GM19463 (cell line): ENCODE measurements around the gene S1PR1.

Experiments used
- ATAC-seq: cut with Tn5 transposase; IDR thresholded peaks from one replicate; pipeline ENCODE4 v1.9.1; 2021; ENCODE audit warnings: mild to moderate bottlenecking, moderate library complexity; ENCODE audit not compliant: unreplicated experiment

S1PR1 gene

DNA sequence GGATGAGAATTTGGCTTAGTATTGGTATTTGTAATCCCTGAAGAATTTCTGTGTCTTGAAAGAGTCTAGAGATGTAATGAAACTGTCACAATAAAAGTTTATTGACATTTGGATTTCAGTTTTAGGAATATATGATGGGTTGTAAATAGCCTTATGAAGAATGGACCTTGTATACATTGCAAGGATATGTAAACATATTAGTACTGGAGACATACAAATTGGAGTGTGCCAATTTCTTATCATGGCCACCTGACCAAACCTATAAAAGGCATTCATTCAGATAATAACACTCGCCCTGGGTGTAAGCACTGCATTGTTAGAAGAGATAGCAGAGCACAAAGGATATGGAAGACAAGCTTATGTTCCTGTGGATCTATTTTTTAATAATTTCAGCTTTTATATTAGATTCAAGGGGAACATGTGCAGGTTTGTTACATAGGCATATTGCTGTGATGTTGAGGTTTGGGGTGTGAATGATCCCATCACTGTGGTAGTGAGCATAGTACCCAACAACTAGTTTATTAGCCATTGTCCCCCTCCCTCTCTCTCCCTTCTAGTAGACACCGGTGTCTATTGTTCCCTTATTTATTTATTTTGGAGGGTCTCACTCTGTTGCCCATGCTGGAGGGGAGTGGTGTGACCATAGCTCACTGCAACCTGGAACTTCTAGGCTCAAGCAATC, 8.6 kb downstream of the S1PR1 start:
- ATAC-seq: no peak

DNA sequence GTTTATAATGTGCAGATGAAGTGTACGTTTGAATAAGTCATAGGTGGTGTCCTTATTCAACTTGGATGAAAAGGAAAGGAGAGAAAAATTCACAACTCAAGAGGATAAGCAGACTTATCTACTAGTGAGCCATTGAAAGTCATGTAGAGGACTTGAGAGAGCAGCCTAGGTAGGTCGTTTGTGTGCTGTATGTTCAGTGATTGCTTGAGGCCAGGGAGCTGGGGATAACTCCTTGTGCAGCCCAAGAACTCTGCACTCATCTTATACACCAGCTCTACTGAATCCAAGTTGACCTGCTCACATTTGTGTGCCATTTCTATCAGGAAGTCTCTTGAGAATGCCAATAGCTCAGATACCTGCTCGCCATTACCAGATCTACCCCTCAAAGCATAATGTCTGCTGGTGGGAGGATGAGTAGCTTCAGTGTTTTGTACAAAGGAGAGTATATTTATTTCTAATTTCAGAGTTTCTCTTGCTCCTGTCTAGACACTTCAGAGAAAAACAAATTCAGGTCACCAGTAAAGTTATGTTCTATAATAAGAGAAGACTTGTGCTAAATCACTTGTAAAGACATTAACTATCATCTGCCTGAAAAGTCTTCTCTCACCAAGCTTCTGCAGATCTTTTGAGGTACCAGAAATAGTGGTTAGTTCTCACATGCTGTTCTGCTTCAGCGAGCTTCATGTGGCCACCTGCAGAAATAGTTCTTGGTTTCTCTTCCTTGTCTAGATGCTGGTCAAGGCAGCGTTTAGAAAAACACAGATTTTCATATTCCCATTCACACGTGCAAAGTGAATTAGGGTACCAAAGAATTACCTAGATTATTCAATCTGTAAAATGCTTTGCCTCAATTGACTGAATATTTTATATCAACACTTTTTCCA, 10.8 kb downstream of the S1PR1 start:
- ATAC-seq: peak; percentile 94

DNA sequence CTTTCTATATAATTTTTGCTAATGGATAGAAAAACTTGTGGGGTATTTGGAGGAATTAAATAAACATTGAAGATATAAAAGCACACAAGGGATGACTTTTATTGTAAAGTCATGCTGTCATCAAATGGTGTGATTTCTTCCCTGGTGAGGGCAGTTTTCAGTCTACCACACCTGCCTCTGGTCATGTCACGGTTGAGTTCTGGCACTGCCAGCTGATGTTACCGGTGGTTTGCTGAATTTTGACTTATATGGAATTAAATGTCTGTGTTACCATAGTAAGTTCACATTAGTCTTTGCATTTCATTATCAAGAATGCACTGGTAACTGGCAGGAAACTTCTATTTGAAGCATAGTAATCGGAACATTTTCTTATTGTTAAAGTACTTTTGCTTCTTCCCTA, 13.4 kb downstream of the S1PR1 start:
- ATAC-seq: no peak

DNA sequence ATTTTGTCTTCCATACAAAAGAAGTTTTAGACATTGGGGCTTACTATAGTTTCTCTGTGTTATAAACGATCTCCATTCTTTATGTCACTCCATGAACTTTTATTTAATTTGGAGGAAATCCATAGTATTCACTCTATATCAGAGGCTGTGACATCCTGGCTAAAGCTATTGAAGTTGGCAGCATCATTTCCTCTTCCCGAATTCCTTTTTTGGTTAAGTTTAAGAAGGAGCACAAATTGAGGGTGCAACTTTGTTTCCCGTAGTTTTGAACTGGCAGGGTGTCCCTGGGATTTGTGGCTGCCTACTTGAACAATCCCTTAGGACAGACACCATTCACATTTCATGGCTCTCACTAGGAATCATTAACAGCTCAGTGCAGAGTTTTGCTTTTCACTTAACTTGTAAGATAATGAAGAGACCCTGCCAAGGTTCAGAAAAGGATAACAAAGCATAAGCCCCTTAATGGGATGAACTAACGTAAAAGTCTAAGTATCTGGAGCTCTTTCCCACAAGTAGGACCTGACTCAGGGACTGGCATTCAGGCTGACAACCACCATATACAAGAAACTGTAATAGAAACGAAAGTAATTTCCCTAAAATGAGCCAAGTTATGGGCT, 13.9 kb downstream of the S1PR1 start:
- ATAC-seq: no peak

DNA sequence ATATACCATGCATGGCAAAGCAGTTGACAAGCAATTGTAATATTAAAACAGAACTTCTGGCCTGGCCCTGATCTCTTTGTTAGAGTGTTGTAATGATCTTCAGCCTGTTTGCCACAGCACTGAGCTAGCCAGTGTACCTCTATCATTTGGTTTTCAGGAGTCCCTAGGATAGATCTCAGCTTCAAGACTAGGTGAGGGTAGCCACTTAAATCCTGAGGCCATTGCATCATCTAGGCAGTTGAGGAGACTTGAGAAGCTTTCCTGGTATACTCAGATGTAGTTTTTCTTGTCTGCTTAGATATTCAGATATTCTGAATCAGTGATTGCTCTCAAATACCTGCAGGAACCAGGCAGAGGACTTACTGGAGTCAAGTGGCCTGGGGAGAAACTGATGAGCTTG, 14.7 kb downstream of the S1PR1 start:
- ATAC-seq: no peak

DNA sequence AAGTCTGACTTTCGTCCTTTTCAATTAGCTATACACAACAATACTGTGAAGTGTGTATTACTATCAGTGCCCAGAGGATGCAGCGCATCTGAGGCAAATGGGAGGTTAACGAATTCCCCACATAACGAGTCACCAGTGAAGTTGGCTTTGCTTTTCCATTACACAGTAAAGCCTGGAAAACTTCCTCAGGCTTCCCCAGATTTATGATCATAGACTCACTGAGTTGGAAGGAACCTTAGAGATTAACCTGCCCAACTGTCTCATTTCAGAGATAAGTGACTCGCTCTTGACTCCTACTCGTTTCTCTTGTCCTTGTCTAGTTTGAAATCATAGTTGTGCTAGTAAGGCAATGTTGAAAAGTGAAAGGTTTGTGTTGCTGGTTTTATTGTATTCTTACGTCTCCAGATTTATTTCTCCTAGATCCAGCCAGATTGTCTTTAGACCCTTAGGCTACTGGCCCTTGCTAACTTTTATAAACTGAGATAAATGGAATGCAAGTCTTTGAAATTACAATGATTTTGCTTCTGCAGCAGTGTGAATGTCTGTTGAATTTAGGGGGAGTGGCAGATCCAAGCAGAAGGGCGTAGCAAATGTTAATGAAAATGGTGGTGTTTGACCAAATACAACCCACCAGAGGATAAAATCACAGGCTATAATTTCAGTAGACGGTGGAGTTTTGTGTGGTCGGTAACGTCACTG, 17.3 kb downstream of the S1PR1 start:
- ATAC-seq: no peak

DNA sequence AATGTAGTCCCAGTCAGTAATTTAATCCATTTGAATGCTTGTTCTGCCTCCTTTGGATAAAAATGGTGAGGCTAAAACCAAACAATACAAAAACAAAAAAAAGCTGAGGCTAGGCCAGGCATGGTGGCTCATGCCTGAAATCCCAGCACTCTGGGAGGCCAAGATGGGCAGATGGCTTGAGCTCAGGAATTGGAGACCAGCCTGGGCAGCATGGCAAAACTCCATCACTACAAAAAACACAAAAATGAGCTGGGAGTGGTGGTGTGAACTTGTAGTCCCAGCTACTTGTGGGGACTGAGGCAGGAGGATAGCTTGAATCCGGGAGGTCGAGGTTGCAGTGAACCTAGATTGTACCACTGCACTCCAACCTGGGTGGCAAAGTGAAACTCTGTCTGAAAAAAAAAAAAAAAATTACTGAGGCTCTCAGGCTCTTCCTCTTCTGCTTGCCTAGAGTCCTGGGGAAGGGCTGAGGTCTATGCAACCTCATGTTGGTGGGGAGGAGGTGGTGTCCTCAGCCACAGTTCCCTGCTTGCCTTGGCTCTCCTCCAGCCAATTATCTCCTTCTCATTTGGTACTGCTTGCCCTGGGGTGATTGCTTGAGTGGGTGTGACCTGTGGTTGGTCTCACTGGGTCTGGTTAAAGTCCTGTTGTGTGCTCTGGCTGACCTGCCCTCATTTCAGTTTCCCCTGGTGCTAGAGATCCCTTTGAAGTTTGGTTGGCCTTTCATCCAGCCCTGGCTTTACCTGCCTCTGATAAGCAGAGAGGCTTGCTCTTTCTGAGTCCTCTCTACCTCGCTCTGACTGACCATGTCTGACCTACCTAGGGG, 20.9 kb downstream of the S1PR1 start:
- peak; percentile 91 for ATAC-seq

DNA sequence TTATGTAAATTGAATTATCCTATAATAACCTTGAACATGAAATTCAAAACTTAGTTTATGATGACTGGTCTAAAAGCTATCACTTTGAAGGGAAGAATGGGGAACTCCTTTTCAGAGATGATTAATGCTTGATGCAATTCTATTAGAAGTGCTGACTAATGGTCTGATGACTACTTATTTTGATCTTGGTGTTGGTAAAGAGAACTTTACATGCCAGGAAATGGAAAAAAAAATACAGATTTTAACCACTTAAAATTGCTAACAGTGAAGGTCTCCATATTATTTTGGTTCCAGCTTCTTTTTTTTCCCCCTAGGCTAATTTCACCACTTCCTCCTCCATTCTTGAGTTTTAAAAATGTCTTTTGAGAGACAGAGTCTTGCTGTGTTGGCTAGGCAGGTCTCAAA, 22.9 kb downstream of the S1PR1 start:
- no peak for ATAC-seq

DNA sequence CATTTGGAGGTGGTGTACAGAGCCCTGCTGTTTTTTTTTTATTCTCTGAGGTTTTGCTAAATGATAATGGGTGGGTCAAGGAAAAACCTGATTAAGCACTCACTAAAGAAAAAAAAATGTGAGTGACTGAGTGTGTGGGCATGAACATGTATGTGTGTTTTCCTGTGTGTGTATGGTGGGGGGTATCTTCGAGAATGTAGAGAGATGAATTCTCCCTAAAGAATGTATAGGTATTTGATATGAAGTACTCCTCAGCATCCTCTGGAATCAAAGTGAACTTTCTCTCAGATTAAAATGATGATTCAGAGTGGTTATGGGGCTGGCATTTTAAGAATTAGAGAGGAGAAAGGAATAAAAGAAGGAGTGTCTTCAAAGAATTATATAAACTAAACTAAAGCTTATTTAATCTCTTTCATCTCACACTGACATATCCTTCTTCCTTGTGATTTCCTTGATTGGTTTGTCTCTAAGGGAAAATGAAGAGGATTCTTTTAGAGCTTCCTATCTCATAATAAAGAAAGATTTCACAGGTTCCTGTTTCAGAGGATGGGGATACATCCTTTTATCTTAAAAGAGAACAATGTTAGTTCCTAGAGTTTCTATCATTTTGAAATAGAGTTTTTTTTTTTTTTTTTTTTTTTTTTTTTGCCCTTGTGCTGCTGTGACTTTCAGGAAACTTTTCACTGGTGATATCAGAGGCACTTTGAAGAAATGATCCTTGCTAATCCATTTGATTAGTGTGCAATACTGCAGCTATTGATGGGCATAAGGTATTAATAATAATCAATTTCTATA, 23.9 kb downstream of the S1PR1 start:
- no peak for ATAC-seq

DNA sequence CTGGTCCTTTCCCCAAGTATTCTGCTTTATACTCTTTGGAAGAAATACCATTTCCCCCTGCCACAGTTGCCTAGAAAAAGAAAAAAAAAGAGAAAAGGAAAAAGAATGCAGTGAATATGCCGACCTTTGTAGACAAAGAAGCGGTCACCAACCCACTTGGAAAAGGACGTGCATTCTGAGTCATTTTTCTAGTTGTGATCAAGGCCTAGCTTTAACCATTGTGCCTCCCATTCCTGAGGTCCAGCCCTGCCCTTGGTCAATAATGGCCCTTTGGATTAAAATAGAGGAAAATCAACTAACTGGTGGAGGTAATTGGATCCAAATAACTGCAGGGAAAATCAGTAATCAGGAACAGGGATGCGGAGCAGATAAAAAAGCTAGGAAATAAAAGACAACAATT, 24.8 kb downstream of the S1PR1 start:
- no peak for ATAC-seq

DNA sequence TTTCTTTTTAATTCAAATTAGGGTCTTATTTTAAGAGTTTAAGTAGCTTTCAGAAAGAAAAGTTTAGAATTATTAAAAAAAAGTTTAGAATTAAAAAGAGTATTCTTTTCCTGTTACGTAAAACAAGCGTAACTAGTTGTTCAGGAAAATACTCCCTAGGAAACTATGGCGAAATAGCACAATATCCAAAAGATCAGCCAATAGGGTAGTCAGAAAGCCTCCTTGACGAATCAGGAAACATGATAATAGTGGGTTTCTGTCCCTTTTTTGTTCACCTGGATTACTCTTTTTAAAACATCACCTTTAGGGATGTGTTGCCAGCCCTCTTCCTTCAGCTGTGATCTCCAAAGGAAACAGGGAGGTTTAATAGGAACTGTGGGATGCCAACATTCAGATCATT, 25.2 kb downstream of the S1PR1 start:
- no peak for ATAC-seq

DNA sequence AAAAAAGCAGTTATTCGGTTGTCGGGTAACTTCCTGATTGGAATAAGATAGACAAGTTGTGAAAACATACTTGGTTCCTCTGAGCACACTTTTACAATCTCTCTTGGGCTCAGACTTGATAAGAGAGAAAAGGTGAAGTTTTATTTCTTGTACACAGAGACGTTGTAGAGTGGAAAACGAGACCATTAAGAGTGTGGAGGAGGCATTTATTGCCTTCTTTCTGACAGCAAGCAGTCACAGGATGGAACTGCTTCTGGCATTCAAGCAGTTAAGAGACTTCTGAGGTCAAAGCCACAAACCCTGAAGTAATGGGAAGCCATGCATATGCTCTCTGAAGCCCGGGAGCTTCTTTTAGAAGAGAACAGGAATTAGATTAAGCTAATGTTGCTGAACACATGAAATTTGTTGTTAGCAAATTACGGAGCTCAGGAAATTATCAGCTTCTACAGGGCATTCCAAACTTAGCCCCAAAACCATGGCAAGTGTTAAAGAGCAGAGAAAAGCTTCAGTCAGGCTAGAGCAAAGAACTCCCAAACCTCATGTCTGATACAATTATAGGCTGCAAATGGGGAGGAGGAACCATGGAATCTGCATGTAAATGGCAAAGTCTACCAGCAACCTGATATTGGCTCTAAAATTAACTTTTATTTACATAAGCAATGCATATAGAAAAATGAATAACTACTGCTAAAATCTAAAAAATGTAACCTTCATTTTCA, 26.0 kb downstream of the S1PR1 start:
- no peak for ATAC-seq

DNA sequence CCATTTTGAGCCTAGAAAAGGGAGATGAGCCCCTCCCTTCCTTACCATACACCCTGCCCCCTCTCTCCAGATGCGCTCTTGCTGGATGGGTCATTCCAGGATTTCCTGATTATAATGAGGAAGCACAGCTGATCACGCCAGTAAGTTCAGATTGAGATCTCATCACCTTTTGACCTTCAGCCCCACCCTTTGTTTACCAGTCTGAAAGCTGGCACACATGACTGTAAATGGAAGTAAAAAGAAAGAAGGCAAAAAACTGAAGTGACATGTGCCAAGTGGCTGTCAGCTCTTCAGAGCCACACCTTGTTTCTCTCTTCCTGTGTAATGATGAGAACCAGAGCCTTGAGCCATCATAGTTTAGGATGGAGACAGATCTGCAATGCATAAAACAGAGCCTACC, 27.9 kb downstream of the S1PR1 start:
- peak; percentile 49 for ATAC-seq

DNA sequence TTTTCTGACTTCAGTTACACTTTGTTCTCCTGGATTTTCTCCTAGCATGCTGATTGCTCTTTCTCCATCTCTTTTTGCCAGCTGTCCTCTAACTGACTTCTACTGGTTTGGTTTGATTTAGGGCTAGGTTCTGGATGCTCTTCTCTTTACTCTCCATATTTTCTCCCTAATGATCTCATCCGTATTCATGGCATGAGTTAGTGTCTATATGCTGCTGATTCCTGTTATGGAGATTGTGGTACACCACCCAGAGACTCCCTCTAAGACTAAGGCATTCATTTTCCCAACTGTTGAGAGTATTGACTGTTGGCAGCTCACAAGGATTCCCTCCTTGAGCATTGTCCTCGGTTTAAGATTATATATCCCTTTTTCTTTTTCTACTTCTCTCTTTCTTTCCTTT, 28.9 kb downstream of the S1PR1 start:
- no peak for ATAC-seq

DNA sequence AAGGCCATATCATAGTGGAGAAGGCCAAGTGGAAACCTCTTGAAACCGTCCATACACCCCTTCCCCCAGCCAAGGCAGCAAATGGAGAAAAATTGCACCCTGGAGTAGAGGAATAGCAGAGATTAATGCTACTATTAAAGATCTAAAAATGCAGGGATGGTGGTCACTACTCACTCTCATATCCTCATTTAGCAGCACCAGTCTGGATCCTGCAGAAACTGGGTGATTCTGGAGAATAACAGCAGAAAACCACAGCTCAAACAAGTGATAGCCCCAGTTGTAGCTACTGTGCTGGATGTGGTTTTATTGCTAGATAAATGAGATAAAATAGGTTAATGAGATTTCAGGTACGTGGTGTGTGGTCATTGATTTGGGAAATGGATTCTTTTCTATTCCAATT, 30.3 kb downstream of the S1PR1 start:
- no peak for ATAC-seq

DNA sequence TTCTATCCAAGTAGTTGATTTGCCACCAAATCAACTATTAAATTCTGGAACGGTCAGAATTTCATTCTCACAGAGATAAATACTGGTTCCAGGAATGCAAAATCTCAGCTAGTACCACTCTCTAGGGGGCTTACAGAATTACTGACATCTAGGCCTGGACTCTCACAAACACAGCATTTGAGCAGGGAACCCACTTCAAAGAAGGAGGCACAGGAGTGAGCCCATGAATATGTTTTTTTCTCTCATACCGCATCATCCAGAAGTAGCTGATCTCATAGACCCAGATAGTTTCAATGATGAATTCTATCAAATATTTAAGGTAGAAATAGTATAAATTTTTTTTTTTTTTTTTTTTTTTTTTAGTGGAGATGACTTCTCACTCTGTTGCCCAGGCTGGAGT, 32.1 kb downstream of the S1PR1 start:
- no peak for ATAC-seq

DNA sequence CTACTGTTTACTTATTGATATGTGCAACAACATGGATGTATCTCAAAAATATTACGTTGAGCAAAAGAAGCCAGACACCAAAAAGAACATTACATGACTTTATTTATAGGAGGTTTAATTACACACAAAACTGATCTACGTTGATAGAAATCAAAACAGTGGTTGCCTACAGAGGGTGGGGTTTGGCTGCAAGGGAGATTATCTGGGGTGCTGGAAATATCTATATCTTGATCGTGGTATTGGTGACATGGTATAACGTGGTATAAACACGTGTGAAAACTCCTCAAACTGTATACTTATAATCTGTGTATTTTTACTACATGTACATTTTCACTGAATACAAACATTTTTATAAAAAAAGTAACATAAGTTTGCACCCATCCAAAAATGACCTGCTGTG, 38.9 kb downstream of the S1PR1 start:
- ATAC-seq: no peak

DNA sequence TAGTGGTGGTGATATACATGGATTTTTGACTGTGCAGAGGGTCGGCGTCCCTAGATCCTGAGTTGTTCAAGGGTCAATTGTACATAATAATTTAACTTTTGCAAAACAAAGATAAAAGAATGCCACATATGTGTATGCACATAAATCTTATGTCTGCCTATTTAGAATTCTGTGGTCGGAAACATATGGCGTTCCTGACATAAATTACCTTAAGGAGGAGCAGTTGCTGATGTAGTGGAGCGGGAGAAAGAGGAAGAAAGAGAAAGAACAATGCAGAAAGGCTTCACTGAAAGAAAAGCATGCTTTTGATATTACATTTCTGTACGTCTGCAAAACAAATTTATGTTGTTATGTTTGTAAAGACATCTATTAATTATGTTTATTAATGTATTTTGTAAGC, 40.0 kb downstream of the S1PR1 start:
- no peak for ATAC-seq

DNA sequence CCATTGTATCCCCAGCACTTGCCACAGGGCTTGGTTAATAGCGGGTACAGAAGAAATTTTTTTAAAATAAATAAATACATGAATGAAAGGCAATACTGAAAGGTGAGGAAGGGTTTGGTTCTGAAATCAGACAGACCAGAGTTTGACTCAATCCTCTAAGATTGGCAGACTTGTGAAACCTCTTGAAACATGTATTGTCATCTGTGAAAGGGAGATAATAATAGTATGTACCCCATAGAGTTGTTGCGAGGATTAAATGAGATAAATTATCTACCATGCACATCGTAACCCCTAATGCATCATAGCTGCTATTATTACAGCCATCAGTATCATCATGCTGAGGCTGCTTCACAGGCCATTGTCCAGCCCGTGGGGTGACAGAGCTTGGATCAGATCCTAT, 41.4 kb downstream of the S1PR1 start:
- ATAC-seq: no peak
